ENCODE measurements around the gene CNN3.

Gene CNN3

DNA sequence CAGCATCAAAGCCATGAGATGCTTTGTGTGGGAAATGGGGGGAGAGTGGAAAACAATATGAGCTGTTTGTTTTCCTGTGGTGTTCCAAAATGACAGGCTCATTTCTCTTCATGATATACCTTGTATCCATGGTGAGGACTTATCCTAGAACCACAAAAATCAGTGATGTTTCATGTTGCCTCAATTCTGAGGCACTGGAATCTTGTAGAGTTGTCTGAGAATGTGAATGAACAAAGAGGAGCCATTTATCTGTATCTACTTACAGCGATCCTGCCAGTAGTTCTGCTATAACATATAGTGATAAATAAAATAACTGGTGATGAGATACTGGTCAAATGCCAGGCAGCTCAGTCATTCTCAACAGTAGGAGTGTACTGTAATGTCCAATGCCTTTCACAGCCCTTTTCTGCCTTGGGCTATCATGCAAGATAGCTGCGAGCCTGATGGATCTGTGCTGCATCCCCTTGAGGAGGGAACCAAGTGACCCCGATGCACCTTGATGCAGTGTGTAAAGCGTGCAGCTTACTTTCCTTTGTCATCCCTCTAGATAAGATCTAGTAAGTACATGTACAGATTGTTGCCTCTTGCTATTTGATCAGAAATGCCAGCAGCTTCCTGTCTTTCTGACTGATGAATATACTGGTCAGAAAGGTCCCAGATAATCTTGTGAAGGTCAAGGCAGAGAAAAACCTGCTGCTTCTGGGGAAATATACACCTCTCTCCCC lies 54.0 kb downstream of the CNN3 start:
- Histone ChIP-seq H3K4me3 (ENCODE audit: severe bottlenecking) (no peak overlapping the region), H3K27me3 (ENCODE audit: insufficient read depth, poor library complexity, severe bottlenecking) (no peaks in the 10 kb centered on the region), H3K27ac (ENCODE audit: poor library complexity, severe bottlenecking) (no peak overlapping the region), H3K9me3 (ENCODE audit: severe bottlenecking) (no peaks in the 10 kb centered on the region), H3K4me1 (ENCODE audit: insufficient read depth, poor library complexity, severe bottlenecking) (peaks cover 19% of the 10 kb centered on the region), H3K36me3 (ENCODE audit: low read depth) (no peaks in the 10 kb centered on the region)
- no peak for DNase-seq (ENCODE audit: low spot score)
- TF ChIP-seq CTCF (IDR thresholded peaks at IDR 0.05; ENCODE audit: poor library complexity, severe bottlenecking) = no peak
- ATAC-seq (ENCODE audit: low read depth) = no peak

GRCh38 chr1:94871031-94871430 lies 55.9 kb downstream of the CNN3 start:
- H3K27me3 ChIP-seq (ENCODE audit: insufficient read depth, poor library complexity, severe bottlenecking) = no peaks in the 10 kb centered on the region
- no peak overlapping the region for H3K27ac ChIP-seq (ENCODE audit: poor library complexity, severe bottlenecking)
- TF ChIP-seq CTCF (IDR thresholded peaks at IDR 0.05; ENCODE audit: poor library complexity, severe bottlenecking) = no peak
- H3K4me1 ChIP-seq (ENCODE audit: insufficient read depth, poor library complexity, severe bottlenecking) = peaks cover 13% of the 10 kb centered on the region
- no peak for DNase-seq (ENCODE audit: low spot score)
- no peaks in the 10 kb centered on the region for H3K36me3 ChIP-seq (ENCODE audit: low read depth)
- ATAC-seq (ENCODE audit: low read depth) = no peak
- H3K4me3 ChIP-seq (ENCODE audit: severe bottlenecking) = no peak overlapping the region
- H3K9me3 ChIP-seq (ENCODE audit: severe bottlenecking) = no peaks in the 10 kb centered on the region

- Histone ChIP-seq H3K36me3 (ENCODE audit: low read depth) (no peaks in the 10 kb centered on the region), H3K9me3 (ENCODE audit: severe bottlenecking) (no peaks in the 10 kb centered on the region), H3K27me3 (ENCODE audit: insufficient read depth, poor library complexity, severe bottlenecking) (no peaks in the 10 kb centered on the region), H3K27ac (ENCODE audit: poor library complexity, severe bottlenecking) (no peak overlapping the region), H3K4me3 (ENCODE audit: severe bottlenecking) (no peak overlapping the region), H3K4me1 (ENCODE audit: insufficient read depth, poor library complexity, severe bottlenecking) (peaks cover 37% of the 10 kb centered on the region)
- DNase-seq (ENCODE audit: low spot score) (no peak), ATAC-seq (ENCODE audit: low read depth) (no peak)
- TF ChIP-seq CTCF (IDR thresholded peaks at IDR 0.05; ENCODE audit: poor library complexity, severe bottlenecking) = no peak
These were observed 60.6 kb downstream of the CNN3 start for GRCh38 chr1:94866164-94866807.

- H3K27ac ChIP-seq (ENCODE audit: poor library complexity, severe bottlenecking) = peak overlapping the region; percentile 93
- no peak overlapping the region for H3K4me3 ChIP-seq (ENCODE audit: severe bottlenecking)
- H3K4me1 ChIP-seq (ENCODE audit: insufficient read depth, poor library complexity, severe bottlenecking) = peaks cover 37% of the 10 kb centered on the region
- TF ChIP-seq CTCF (IDR thresholded peaks at IDR 0.05; ENCODE audit: poor library complexity, severe bottlenecking) = no peak
- no peak for ATAC-seq (ENCODE audit: low read depth)
- H3K36me3 ChIP-seq (ENCODE audit: low read depth) = no peaks in the 10 kb centered on the region
- no peaks in the 10 kb centered on the region for H3K9me3 ChIP-seq (ENCODE audit: severe bottlenecking)
- DNase-seq (ENCODE audit: low spot score) = no peak
- no peaks in the 10 kb centered on the region for H3K27me3 ChIP-seq (ENCODE audit: insufficient read depth, poor library complexity, severe bottlenecking)
These were observed 61.5 kb downstream of the CNN3 start for GRCh38 chr1:94865360-94865759.

GRCh38 chr1:94864821-94865220 lies 62.1 kb downstream of the CNN3 start:
- no peaks in the 10 kb centered on the region for H3K27me3 ChIP-seq (ENCODE audit: insufficient read depth, poor library complexity, severe bottlenecking)
- DNase-seq (ENCODE audit: low spot score) = no peak
- H3K4me3 ChIP-seq (ENCODE audit: severe bottlenecking) = no peak overlapping the region
- H3K36me3 ChIP-seq (ENCODE audit: low read depth) = no peaks in the 10 kb centered on the region
- H3K27ac ChIP-seq (ENCODE audit: poor library complexity, severe bottlenecking) = peak overlapping the region; percentile 93
- no peak for ATAC-seq (ENCODE audit: low read depth)
- H3K9me3 ChIP-seq (ENCODE audit: severe bottlenecking) = no peaks in the 10 kb centered on the region
- peaks cover 37% of the 10 kb centered on the region for H3K4me1 ChIP-seq (ENCODE audit: insufficient read depth, poor library complexity, severe bottlenecking)
- TF ChIP-seq CTCF (IDR thresholded peaks at IDR 0.05; ENCODE audit: poor library complexity, severe bottlenecking) = no peak
